ENCODE results near the gene PRDM7.
"Not testable (repeated sequence)": the region's sequence is repeated elsewhere in the genome, so short reads cannot be mapped to it uniquely, and the experiment has no call there.

PRDM7 gene

GRCh38 chr16:90010676-90011507, 66.2 kb downstream of the PRDM7 start:
- peaks cover 16 to 17% of the 10 kb centered on the region in 2 donors for H3K4me1 Mint-ChIP-seq (ENCODE audit: low read depth in 2 of 2)
- ATAC-seq (replicated peaks) (no peak), DNase-seq (no peak)
- H3K27ac Mint-ChIP-seq = no peak overlapping the region
- peaks cover 10 to 27% of the 10 kb centered on the region in 2 donors for H3K27me3 Mint-ChIP-seq
- H3K36me3 Mint-ChIP-seq (ENCODE audit: insufficient read depth) = no peaks in the 10 kb centered on the region
- H3K9me3 Mint-ChIP-seq = no peaks in the 10 kb centered on the region
- peak overlapping the region in 1 of 2 donors; percentile 76 for H3K4me3 Mint-ChIP-seq

GRCh38 chr16:90009172-90009899, 67.8 kb downstream of the PRDM7 start:
- Mint-ChIP-seq H3K27ac (peak overlapping the region; percentile 46 to 75), H3K27me3 (peaks cover 5 to 16% of the 10 kb centered on the region in 2 donors), H3K4me1 (ENCODE audit: low read depth in 2 of 2) (peaks cover 16 to 17% of the 10 kb centered on the region in 2 donors), H3K4me3 (peak overlapping the region; percentile 76 to 81), H3K36me3 (ENCODE audit: insufficient read depth) (no peaks in the 10 kb centered on the region), H3K9me3 (no peaks in the 10 kb centered on the region)
- no peak for DNase-seq
- ATAC-seq (replicated peaks) = no peak

- Mint-ChIP-seq H3K4me1 (ENCODE audit: low read depth in 2 of 2) (peaks cover 16 to 17% of the 10 kb centered on the region in 2 donors), H3K4me3 (peak overlapping the region; percentile 76 to 81), H3K9me3 (no peaks in the 10 kb centered on the region), H3K36me3 (ENCODE audit: insufficient read depth) (no peaks in the 10 kb centered on the region), H3K27ac (peak overlapping the region; percentile 46 to 75), H3K27me3 (peaks cover 5 to 15% of the 10 kb centered on the region in 2 donors)
- ATAC-seq (replicated peaks) (peak; percentile 100), DNase-seq (peak; percentile 55 to 63 (median 57))
These were observed 68.4 kb downstream of the PRDM7 start for GRCh38 chr16:90008708-90009145.

GRCh38 chr16:90007635-90008234, 69.4 kb downstream of the PRDM7 start:
- DNase-seq; ATAC-seq (replicated peaks); H3K9me3 Mint-ChIP-seq; H3K27me3 Mint-ChIP-seq; H3K36me3 Mint-ChIP-seq (ENCODE audit: insufficient read depth); H3K27ac Mint-ChIP-seq: not testable (repeated sequence)
- H3K4me3 Mint-ChIP-seq = peak overlapping the region in 1 of 2 donors; percentile 47
- peaks cover 16 to 17% of the 10 kb centered on the region in 2 donors for H3K4me1 Mint-ChIP-seq (ENCODE audit: low read depth in 2 of 2)

GRCh38 chr16:90007015-90007414, 70.1 kb downstream of the PRDM7 start:
- H3K4me1 Mint-ChIP-seq (ENCODE audit: low read depth in 2 of 2) = peaks cover 16 to 17% of the 10 kb centered on the region in 2 donors

More at GRCh38 chr16:90007015-90007414, 70.1 kb downstream of the PRDM7 start:
- no peak for DNase-seq
- no peaks in the 10 kb centered on the region for H3K36me3 Mint-ChIP-seq (ENCODE audit: insufficient read depth)
- no peaks in the 10 kb centered on the region for H3K27me3 Mint-ChIP-seq
- peak overlapping the region in 1 of 2 donors; percentile 47 for H3K4me3 Mint-ChIP-seq
- ATAC-seq (replicated peaks) = no peak
- no peaks in the 10 kb centered on the region for H3K9me3 Mint-ChIP-seq
- H3K27ac Mint-ChIP-seq = no peak overlapping the region
